GM21390 (cell line): ENCODE data around the gene JAK2.

ENCODE experiments used
- ATAC-seq: cut with Tn5 transposase; IDR thresholded peaks from one replicate; pipeline ENCODE4 v1.9.1; 2021; ENCODE audit not compliant: unreplicated experiment

Gene JAK2

GRCh38 chr9:5140151-5140550 lies 155.1 kb downstream of the JAK2 start:
- ATAC-seq, result no peak

GRCh38 chr9:5144217-5144616 lies 159.1 kb downstream of the JAK2 start:
- ATAC-seq, result no peak

- no peak for ATAC-seq
Measured at GRCh38 chr9:5146241-5146640, 161.2 kb downstream of the JAK2 start.
